GM19455 (cell line): ENCODE results near the gene ZNF891.

Experiments used
- ATAC-seq: cut with Tn5 transposase; IDR thresholded peaks from one replicate; pipeline ENCODE4 v1.9.1; 2021; ENCODE audit not compliant: unreplicated experiment

Gene ZNF891

DNA sequence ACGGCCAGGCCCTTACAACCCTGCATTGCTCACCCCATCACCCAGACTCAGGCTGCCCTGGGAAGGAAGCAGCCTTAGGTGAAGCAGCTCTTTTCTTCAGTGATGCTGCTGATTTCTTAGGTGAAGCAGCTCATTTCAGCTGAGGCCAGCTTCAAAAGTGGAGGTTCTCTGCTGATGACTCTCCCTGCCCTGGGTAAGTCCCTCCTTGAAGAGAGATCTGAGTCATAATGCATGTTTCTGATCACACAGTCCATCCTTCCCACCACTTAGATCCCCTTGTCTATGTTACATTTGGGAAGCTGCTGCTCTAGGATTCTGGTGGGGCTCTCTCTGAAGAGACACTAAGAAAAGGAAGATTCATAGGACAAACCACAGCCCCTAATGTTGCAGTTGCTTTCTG is 66.5 kb downstream of the ZNF891 start:
- no peak for ATAC-seq

DNA sequence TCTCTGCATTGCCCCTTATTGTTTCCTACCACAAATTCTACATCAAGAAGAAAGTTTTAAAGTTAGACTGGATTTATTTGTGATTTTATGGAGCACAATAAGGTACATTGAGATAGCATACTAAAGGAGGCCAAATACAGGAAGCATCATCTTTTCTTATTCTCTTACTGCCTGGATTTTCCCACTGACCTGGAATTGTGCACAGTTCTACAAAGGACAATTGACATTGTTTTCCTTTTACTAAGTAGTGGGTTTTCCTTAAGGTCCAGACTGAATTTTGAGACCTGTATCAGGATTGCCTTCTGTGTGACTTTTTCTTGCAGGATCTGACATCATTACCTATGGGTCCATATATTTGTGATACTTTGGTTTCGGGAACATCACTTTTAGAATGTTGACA is 68.1 kb downstream of the ZNF891 start:
- ATAC-seq: no peak

DNA sequence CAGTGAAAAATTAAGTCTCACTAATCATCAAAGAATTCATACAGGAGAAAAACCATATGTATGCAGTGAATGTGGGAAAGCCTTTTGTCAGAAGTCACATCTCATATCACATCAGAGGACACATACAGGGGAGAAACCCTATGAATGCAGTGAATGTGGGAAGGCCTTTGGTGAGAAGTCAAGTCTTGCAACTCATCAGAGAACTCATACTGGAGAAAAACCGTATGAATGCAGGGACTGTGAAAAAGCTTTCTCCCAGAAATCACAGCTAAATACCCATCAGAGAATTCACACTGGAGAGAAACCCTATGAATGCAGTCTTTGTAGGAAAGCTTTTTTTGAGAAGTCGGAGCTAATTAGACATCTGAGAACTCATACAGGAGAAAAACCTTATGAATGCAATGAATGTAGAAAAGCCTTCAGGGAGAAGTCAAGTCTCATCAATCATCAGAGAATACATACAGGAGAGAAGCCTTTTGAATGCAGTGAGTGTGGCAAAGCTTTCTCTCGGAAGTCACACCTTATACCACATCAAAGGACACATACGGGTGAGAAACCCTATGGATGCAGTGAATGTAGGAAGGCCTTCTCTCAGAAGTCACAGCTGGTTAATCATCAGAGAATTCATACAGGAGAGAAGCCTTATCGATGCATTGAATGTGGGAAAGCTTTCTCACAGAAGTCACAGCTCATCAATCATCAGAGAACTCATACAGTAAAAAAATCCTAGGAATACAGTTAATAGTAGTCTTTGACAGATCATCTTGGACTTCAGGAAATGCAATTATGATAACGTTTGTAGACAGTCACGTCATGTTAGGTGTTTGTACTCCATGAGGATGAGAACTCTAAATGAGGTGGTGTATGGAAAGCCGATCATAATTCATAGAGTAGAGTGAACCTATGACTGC is 71.6 kb downstream of the ZNF891 start:
- ATAC-seq: no peak

DNA sequence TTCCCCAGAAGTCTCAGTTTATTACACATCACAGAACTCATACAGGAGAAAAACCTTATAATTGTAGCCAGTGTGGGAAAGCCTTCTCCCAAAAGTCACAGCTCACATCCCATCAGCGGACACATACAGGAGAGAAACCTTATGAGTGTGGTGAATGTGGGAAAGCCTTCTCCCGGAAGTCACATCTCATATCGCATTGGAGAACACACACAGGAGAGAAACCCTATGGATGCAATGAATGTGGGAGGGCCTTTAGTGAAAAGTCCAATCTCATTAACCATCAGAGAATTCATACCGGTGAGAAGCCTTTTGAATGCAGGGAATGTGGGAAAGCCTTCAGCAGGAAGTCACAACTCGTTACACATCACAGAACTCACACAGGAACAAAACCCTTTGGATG is 72.6 kb downstream of the ZNF891 start:
- ATAC-seq: no peak
